DMS114 treated with DMSO at 0.1 percent for 48 hours (cell line): ENCODE measurements around the gene GPBP1L1.
"Not testable (repeated sequence)": the region's sequence is repeated elsewhere in the genome, so short reads cannot be mapped to it uniquely, and the experiment has no call there.

Experiments used
- DNase-seq: peaks from one replicate; lab custom pipeline; 2025; ENCODE audit not compliant: unreplicated experiment; lab: John Stamatoyannopoulos, UW

Gene GPBP1L1

GRCh38 chr1:45686288-45687013, at the start of gene GPBP1L1:
GPBP1L1 (minus strand) TSS chr1:45686533; CDS start chr1:45659087, 27,446 bp downstream.
- DNase-seq: peak; percentile 94

DNA sequence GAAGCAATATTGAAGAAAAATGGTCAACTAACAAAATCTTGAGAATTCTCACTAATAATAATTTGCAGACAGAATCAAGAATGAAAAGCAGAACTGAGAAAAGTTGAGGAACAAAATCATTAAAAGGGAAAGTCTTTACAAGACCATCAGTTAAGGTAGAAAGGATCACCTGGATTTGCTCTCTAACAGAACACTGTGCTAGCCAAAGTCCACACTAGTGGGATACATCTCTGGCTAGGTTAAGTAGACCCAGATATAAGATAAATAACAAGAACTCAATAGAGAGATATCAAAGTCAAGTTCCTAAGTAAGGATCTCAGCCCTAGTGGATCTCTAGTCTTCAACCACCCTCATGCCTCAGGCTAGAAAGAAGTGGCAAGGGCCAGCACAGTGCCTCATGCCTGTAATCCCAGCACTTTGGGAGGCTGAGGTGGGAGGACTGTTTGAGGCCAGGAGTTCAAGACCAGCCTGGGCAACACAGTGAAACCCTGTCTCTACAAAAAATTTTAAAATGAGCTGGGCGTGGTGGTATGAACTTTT, 44.5 kb upstream of the GPBP1L1 start:
- DNase-seq: no peak

DNA sequence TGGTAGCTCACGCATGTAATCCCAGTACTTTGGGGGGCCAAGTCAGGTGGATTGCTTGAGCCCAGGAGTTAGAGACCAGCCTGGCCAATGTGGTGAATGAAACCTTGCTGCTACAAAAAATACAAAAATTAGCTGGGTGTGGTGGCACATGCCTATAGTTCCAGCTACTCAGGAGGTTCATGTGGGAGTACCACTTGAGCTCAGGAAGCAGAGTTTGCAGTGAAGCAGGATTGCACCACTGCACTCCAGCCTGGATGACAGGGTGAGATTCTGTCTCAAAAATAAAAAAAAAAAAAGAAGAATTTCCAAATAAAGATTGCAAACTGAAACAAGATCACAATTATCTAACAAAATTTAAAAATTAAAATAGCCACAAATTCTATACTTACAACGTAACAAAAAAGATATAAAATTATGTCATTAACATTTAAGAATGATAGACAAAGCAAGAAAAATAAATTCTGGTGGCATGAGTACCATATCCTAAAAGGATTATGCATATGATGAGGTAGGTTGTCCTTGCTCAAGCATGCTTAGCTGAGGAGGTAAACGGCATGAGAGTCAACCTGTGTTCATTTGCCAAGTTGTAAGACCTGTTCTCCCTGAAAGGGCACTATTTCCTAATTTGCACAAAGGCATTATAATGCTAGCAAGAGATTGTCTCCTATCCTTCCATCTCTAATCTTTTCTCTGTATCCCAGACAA, 43.9 kb upstream of the GPBP1L1 start:
- no peak for DNase-seq

GRCh38 chr1:45726007-45726406, 39.7 kb upstream of the GPBP1L1 start:
- DNase-seq: not testable (repeated sequence)

DNA sequence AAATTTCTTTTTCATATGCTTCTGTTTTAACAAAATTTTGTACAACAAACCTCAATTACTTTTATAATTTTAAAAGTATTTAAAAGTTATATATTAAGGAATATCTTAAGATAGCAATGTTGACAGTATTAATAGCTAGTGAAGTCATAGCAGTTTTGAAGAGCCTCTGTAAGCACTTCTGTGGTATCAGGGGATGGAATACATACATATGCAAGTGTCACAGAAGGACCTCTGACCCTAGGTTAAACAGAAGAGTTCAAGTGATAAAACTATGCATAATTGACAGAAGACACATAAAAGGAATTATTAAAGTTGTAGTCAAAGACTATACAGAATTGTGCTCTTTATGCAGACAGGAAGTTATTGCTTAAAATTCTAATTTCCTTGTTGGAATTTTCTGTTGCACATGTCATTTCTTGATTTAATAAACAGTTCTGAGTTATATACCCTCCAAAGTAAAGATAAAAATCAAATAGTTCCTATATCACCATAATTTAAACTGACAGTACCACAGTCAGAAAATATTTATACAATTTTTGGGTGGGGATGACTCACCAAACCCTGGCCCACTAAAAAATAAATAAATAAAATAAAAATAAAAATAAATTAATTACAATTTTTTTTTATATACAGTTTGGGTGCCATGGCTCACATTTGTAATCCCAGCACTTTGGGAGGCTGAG, 37.1 kb upstream of the GPBP1L1 start:
- no peak for DNase-seq

DNA sequence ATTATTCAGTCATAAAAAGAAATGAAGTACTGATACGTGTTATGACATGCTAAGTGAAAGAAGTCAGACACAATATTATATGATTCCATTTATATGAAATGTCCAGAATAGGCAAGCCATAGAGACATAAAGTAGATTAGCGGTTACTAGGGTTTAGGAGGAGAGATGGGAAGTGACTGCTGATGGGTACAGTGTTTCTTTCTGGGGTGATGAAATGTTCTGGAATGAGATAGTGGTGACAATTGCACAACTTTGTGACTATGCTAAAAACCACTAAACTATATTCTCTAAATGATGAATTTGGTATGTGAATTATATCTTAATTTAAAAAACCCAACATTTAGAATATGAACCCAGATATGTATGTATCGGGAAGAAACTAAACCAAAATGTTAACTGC, 36.5 kb upstream of the GPBP1L1 start:
- no peak for DNase-seq

DNA sequence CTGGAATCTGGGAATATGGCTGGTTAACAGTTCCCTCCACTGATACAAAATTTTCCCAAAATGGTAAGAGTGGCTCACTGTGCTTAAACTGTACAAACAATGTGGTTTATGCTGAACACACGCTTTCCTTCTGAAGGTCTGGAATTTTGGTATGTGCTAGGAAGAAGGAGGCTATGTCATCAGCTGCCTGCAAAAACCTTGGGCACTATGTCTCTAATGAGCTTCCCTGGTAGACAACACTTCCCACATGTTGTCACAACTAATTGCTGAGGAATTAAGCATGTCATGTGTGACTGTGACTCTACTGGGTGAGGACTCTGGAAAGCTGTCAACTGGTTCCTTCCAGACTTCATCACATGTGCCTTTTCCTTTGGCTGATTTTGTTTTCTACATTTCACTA, 34.9 kb upstream of the GPBP1L1 start:
- no peak for DNase-seq

- DNase-seq: no peak
Observed at GRCh38 chr1:45718289-45718688, 32.0 kb upstream of the GPBP1L1 start.

- DNase-seq: not testable (repeated sequence)
Observed at GRCh38 chr1:45717386-45717785, 31.1 kb upstream of the GPBP1L1 start.

GRCh38 chr1:45716700-45717099, 30.4 kb upstream of the GPBP1L1 start:
- no peak for DNase-seq

- DNase-seq: no peak
Observed at GRCh38 chr1:45713711-45714110, 27.4 kb upstream of the GPBP1L1 start.

- DNase-seq: no peak
Observed at GRCh38 chr1:45704637-45705036, 18.3 kb upstream of the GPBP1L1 start.

GRCh38 chr1:45694823-45695222, 8.5 kb upstream of the GPBP1L1 start:
- DNase-seq: no peak

DNA sequence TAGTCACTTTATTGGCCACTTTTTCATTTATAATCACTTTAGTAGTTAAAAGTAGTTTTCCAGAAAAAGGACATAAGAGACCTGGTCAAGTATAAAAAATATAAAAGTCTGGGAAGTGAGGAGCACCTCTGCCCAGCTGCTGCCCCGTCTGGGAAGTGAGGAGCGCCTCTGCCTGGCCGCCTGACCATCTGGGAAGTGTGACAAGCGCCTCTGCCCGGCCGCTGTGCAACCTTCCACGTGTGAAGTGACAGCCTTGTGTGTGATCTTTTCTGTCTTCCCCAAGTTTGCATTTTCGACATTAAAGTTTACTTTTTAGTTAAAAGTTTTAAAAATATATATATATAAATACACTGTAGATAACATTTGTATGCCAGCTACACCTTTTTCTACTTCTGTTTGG, 7.5 kb upstream of the GPBP1L1 start:
- DNase-seq: not testable (repeated sequence)

- DNase-seq: peak; percentile 91
Observed at GRCh38 chr1:45687754-45688740, 1.7 kb upstream of the GPBP1L1 start, which contains the start of gene TMEM69. TMEM69 (plus strand) TSS chr1:45688181; CDS start chr1:45691069, 2,888 bp downstream.

- DNase-seq: peak; percentile 97
Observed at GRCh38 chr1:45687014-45687753, 851 bp upstream of the GPBP1L1 start.

DNA sequence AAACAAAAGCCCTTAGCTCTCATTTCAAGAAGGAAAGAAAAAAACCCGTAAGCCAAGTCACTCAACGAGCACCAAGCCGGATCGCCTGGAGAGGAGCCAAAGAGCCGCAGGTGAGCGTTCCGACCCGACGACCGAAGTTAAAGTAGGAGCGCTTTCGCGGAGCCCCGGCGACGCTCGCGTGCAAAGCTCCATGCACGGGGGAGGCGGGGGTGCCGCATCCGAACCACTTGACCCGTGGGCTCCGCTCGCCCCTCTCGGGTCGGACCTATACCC, 382 bp downstream of the GPBP1L1 start:
- DNase-seq: no peak

GRCh38 chr1:45685308-45686014, 872 bp downstream of the GPBP1L1 start:
- DNase-seq: no peak

GRCh38 chr1:45684402-45684801, 1.9 kb downstream of the GPBP1L1 start:
- no peak for DNase-seq
